IMR-90 (cell line): ENCODE results near the gene TMEM219. TPM values are rescaled to one million over a fixed set of nuclear protein-coding genes. Genes with fewer than 3 reads are reported as not detected.

Source experiments
- ATAC-seq: fragments of 200-7000 bp; cut with Tn5 transposase; 2 replicates; pipeline ENCODE4 v1.9.1; 2020; ENCODE audit warnings: low read depth, mild to moderate bottlenecking, moderate library complexity
- BruUV-seq: library from RNA; stranded (reverse); fragments of 400-500 nt; replicated peaks from 2 replicates; lab custom pipeline; 2021; lab: Mats Ljungman, UMichigan
- CTCF ChIA-PET: fragments of 300-600 bp; formaldehyde crosslinking; extraction: SDS; loops from one replicate; lab custom pipeline; 2021; ENCODE audit warnings: antibody characterized with exemption; lab: Yijun Ruan, JAX
- POLR2A ChIA-PET: fragments of 300-600 bp; sonication (Branson Sonifier 250); formaldehyde crosslinking; loops from one replicate; lab custom pipeline; 2022; ENCODE audit warnings: antibody characterized with exemption; ENCODE audit not compliant: unreplicated experiment; lab: Charles Lee
- DNase-seq: peaks from one replicate; pipeline ENCODE4 v3.0.0; 2013
- H2AFZ ChIP-seq: replicated peaks from 2 replicates; pipeline ENCODE3; 2013; ENCODE audit warnings: low read length, mild to moderate bottlenecking; ENCODE audit not compliant: poor library complexity
- H2AK5ac ChIP-seq: 2 replicates; pipeline ENCODE4 v1.6.1; 2013; ENCODE audit warnings: low read depth, low read length, inconsistent platforms
- H2AK9ac ChIP-seq: replicated peaks from 2 replicates; pipeline ENCODE3; 2013; ENCODE audit warnings: mild to moderate bottlenecking, low read depth, low read length, moderate library complexity; ENCODE audit not compliant: poor library complexity
- H2BK120ac ChIP-seq: 2 replicates; pipeline ENCODE4 v1.6.1; 2013; ENCODE audit warnings: low read depth, low read length, inconsistent platforms
- H2BK15ac ChIP-seq: 3 replicates; pipeline ENCODE4 v1.6.1; 2013; ENCODE audit warnings: low read depth, low read length, inconsistent platforms
- H2BK20ac ChIP-seq: 2 replicates; pipeline ENCODE4 v1.6.1; 2013; ENCODE audit warnings: low read depth, mild to moderate bottlenecking, inconsistent platforms, low read length, moderate library complexity
- H2BK5ac ChIP-seq: 2 replicates; pipeline ENCODE4 v1.6.1; 2013; ENCODE audit warnings: mild to moderate bottlenecking, low read depth, low read length, inconsistent platforms; ENCODE audit not compliant: poor library complexity, severe bottlenecking
- H3K14ac ChIP-seq: replicated peaks from 2 replicates; pipeline ENCODE4 v1.6.1; 2013; ENCODE audit warnings: low read depth, low read length, inconsistent platforms
- H3K18ac ChIP-seq: 2 replicates; pipeline ENCODE4 v1.6.1; 2013; ENCODE audit warnings: low read depth, low read length, control low read depth
- H3K23ac ChIP-seq: 2 replicates; pipeline ENCODE4 v1.6.1; 2013; ENCODE audit warnings: low read depth, low read length, inconsistent platforms
- H3K27ac ChIP-seq: 2 replicates; pipeline ENCODE4 v1.5.1; 2013; ENCODE audit warnings: mild to moderate bottlenecking, control low read depth, low read length; ENCODE audit not compliant: insufficient read depth
- H3K27me3 ChIP-seq: 2 replicates; pipeline ENCODE4 v1.6.1; 2013; ENCODE audit warnings: low read length; ENCODE audit not compliant: control insufficient read depth, insufficient read depth
- H3K36me3 ChIP-seq: 2 replicates; pipeline ENCODE4 v1.6.1; 2013; ENCODE audit warnings: low read length, mixed read lengths; ENCODE audit not compliant: control insufficient read depth, insufficient read depth
- H3K4ac ChIP-seq: 2 replicates; pipeline ENCODE4 v1.6.1; 2013; ENCODE audit warnings: low read depth, low read length, inconsistent platforms
- H3K4me1 ChIP-seq: 2 replicates; pipeline ENCODE4 v1.6.1; 2013; ENCODE audit warnings: low read length, mixed read lengths; ENCODE audit not compliant: control insufficient read depth, insufficient read depth
- H3K4me2 ChIP-seq: 2 replicates; pipeline ENCODE4 v1.6.1; 2013; ENCODE audit warnings: low read depth, mild to moderate bottlenecking, control low read depth, low read length, moderate library complexity
- H3K4me3 ChIP-seq: 2 replicates; pipeline ENCODE4 v1.5.1; 2013; ENCODE audit warnings: low read depth, mild to moderate bottlenecking, control low read depth, low read length, moderate library complexity; ENCODE audit not compliant: insufficient read depth
- H3K56ac ChIP-seq: 2 replicates; pipeline ENCODE4 v1.6.1; 2013; ENCODE audit warnings: low read length, inconsistent platforms; ENCODE audit not compliant: insufficient read depth; ENCODE audit errors: extremely low read depth
- H3K79me1 ChIP-seq, 2 experiments: 2 replicates each; pipeline ENCODE4 v1.6.1; 2013; ENCODE audit warnings: low read length in 2 of 2, inconsistent platforms in 1 of 2, low read depth in 1 of 2
- H3K9ac ChIP-seq: 2 replicates; pipeline ENCODE4 v1.6.1; 2013; ENCODE audit warnings: low read depth, low read length, control low read depth
- H3K9me1 ChIP-seq: 2 replicates; pipeline ENCODE4 v1.6.1; 2013; ENCODE audit warnings: low read length, inconsistent platforms; ENCODE audit not compliant: insufficient read depth
- H3K9me3 ChIP-seq: 2 replicates; pipeline ENCODE4 v1.6.1; 2013; ENCODE audit warnings: low read length; ENCODE audit not compliant: control insufficient read depth, insufficient read depth
- H4K20me1 ChIP-seq: 2 replicates; pipeline ENCODE4 v1.6.1; 2013; ENCODE audit warnings: low read length, inconsistent platforms; ENCODE audit not compliant: insufficient read depth
- H4K5ac ChIP-seq: 2 replicates; pipeline ENCODE4 v1.6.1; 2013; ENCODE audit warnings: mild to moderate bottlenecking, low read depth, low read length, control low read depth
- H4K8ac ChIP-seq, 2 experiments: 2 replicates each; pipeline ENCODE4 v1.6.1; 2013; ENCODE audit warnings: low read depth in 2 of 2, low read length in 2 of 2, control low read depth in 1 of 2, inconsistent platforms in 1 of 2
- H4K91ac ChIP-seq: 2 replicates; pipeline ENCODE4 v1.6.1; 2013; ENCODE audit warnings: low read depth, low read length, inconsistent platforms; ENCODE audit not compliant: insufficient read depth
- BHLHE40 ChIP-seq: fragments of 150-350 bp; IDR thresholded peaks from 2 replicates; pipeline ENCODE4 v1.6.1; 2016; ENCODE audit warnings: mild to moderate bottlenecking, low read depth, low read length
- CEBPB ChIP-seq: IDR thresholded peaks from 2 replicates; pipeline ENCODE4 v1.6.1; 2012; ENCODE audit warnings: low read depth, low read length, improper control_type of control experiment
- CHD1 ChIP-seq: IDR thresholded peaks from 2 replicates; pipeline ENCODE4 v1.6.1; 2012; ENCODE audit warnings: low read depth, low read length, improper control_type of control experiment
- ELK1 ChIP-seq: fragments of 150-350 bp; IDR thresholded peaks from 2 replicates; pipeline ENCODE4 v1.6.1; 2016; ENCODE audit warnings: low read depth, mild to moderate bottlenecking, low read length, moderate library complexity, borderline replicate concordance
- FOS ChIP-seq: fragments of 150-350 bp; IDR thresholded peaks from 2 replicates; pipeline ENCODE4 v1.6.1; 2016; ENCODE audit warnings: low read depth, low read length
- MAFK ChIP-seq: IDR thresholded peaks from 2 replicates; pipeline ENCODE4 v1.6.1; 2012; ENCODE audit warnings: low read depth, low read length, improper control_type of control experiment
- MAZ ChIP-seq: IDR thresholded peaks from 2 replicates; pipeline ENCODE4 v1.6.1; 2012; ENCODE audit warnings: low read depth, mild to moderate bottlenecking, low read length, improper control_type of control experiment, moderate library complexity, borderline replicate concordance
- MXI1 ChIP-seq: IDR thresholded peaks from 2 replicates; pipeline ENCODE4 v1.6.1; 2012; ENCODE audit warnings: low read depth, mild to moderate bottlenecking, low read length, moderate library complexity, borderline replicate concordance
- NFE2L2 ChIP-seq: fragments of 150-350 bp; IDR thresholded peaks from 2 replicates; pipeline ENCODE4 v1.6.1; 2016; ENCODE audit warnings: low read depth, mild to moderate bottlenecking, low read length
- POLR2A ChIP-seq: IDR thresholded peaks from 2 replicates; pipeline ENCODE4 v1.6.1; 2012; ENCODE audit warnings: mild to moderate bottlenecking, low read depth, low read length
- RCOR1 ChIP-seq: IDR thresholded peaks from 2 replicates; pipeline ENCODE4 v1.6.1; 2012; ENCODE audit warnings: mild to moderate bottlenecking, low read length, improper control_type of control experiment; ENCODE audit not compliant: insufficient replicate concordance
- RFX5 ChIP-seq: IDR thresholded peaks from 2 replicates; pipeline ENCODE4 v1.8.0; 2012; ENCODE audit warnings: low read depth, mild to moderate bottlenecking, low read length, moderate library complexity
- SMC3 ChIP-seq: fragments of 150-350 bp; IDR thresholded peaks from 2 replicates; pipeline ENCODE4 v1.6.1; 2016; ENCODE audit warnings: low read depth, mild to moderate bottlenecking, antibody characterized with exemption, low read length, moderate library complexity
- WGBS, 2 experiments: methylation state at CpG; one replicate each; pipeline versions ENCODE4 v1.1.5 to v1.1.7; 2013; ENCODE audit warnings: missing lambda C conversion rate in 2 of 2; ENCODE audit not compliant: insufficient read length in 1 of 2; ENCODE audit errors: extremely low coverage in 2 of 2; 5-methylcytosine and 5-hydroxymethylcytosine counted together
- dilution Hi-C: fragments of 300-500 bp; cut with HindIII; formaldehyde crosslinking; loops from one replicate; pipeline ENCODE4 v1.14.3; 2018; ENCODE audit warnings: low sequenced_read_pairs; ENCODE audit not compliant: unreplicated experiment
- in situ Hi-C: fragments of 300-500 bp; cut with MboI; formaldehyde crosslinking; loops from 3 replicates; pipeline ENCODE4 v1.14.3; 2019; ENCODE audit warnings: low sequenced_read_pairs, inconsistent platforms, mixed read lengths
- intact Hi-C: fragments of 100-400 bp; cut with micrococcal nuclease; formaldehyde crosslinking; loops from 2 replicates; pipeline ENCODE4 v1.10.0; 2022
- polyA plus RNA-seq, 3 experiments: library from polyadenylated mRNA; depleted of rRNA; stranded (reverse); fragments of >200 nt; gene quantifications; 2 replicates each; pipeline ENCODE4 v1.2.3, GENCODE V29; 2012; ENCODE audit warnings: low replicate concordance in 1 of 3
- total RNA-seq: library from RNA; depleted of rRNA; stranded (reverse); fragments of >200 nt; gene quantifications from 2 replicates; pipeline ENCODE4 v1.2.3, GENCODE V29; 2012
- TF ChIP-seq, protein P1 (sequence below): fragments of 150-350 bp; IDR thresholded peaks from 2 replicates; pipeline ENCODE4 v1.6.1; 2017; ENCODE audit warnings: mild to moderate bottlenecking, antibody characterized with exemption, low read length, low read depth

TMEM219 gene
- total and polyA plus RNA-seq, 2 of the 4 experiments (the other 2 are of a cell fraction), result 47.0 to 95.3 TPM

DNA sequence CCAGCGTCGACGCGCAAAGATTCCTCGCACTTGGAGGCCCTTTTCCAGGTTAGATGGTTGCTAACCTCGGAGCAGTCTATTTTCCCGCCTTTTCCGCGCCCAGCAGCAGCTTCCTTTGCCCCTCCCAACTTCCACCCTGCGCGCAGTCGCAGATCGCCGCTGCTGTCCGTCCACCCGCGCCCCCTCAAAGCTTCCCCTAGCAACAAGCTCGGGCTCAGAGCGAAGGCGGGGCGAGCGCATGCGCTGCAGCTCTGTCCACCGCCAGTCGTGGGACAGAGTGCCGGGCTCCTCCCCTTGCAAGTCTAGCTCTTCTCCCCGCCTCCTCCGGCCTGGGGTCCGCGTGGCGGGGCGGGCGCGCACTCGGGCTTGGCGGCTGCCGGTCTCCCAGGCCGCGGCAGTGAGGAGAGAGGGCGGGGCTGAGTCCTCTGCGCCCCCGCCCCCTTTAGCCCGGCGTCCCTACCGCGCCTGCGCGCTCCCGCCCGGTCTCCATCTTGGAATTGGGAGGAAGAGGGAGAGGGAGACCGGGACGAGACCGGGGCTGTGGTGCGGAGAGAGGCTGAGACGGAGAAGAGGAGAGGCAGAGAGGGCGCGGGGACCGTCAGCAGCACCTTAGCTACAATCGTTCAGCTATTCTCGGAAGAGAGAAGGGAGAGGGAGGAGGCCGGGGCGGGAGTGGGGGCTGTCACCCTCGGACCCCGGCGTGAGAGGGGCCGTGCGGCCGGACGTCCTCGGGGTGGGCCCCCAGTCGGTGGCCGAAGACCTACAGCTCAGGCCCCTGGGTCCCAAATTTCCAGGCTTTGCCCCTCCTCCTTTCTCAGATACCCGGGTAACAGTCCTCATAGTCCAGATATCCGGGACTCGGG is 11.7 kb downstream of the TMEM219 start, which contains the start of gene TAOK2:
Gene TAOK2 (plus strand): TSS at position 485 of the 863 bp plus-strand sequence. CDS start 3,905 bp downstream, outside the sequence.
- no peak within 1 kb of the TSS; the same call in 1 of the 2 replicates for H3K18ac ChIP-seq
- peaks cover 0 to 49% of the 10 kb centered on the region in 2 experiments for H3K79me1 ChIP-seq
- ChIA-PET CTCF (interaction anchor here (1.1 to 1.3 kb wide), 2 partner anchors 11 to 12 kb away, joined by 3 read pairs; partner anchors contain the start of gene TMEM219), POLR2A (interaction anchor here (1.1 to 1.3 kb wide), 3 partner anchors 11 to 23 kb away, joined by 4 to 8 read pairs (median 5); partner anchors contain the start of gene TMEM219)
- peak; percentile 99 for ATAC-seq
- H3K27ac ChIP-seq, result peak within 1 kb of the TSS; percentile 92
- in situ Hi-C loops, result no loop called here
- H3K36me3 ChIP-seq, result peaks cover 22% of the 10 kb centered on the region
- peak within 1 kb of the TSS; percentile 38; the same call in 1 of the 2 replicates for H4K5ac ChIP-seq
- H3K9me1 ChIP-seq, result peaks cover 26% of the 10 kb centered on the region
- peak within 1 kb of the TSS; percentile 91 for H3K4me2 ChIP-seq
- H4K8ac ChIP-seq, result peak within 1 kb of the TSS; percentile 68 to 98
- peak within 1 kb of the TSS; percentile 97 for H2AFZ ChIP-seq
- peak within 1 kb of the TSS; percentile 99 for H3K23ac ChIP-seq
- H2AK9ac ChIP-seq, result peak within 1 kb of the TSS; percentile 99
- TSS peak; percentile 63 for BruUV-seq
- no peaks in the 10 kb centered on the region for H3K27me3 ChIP-seq
- dilution Hi-C loops, result no loop called here
- peak; percentile 99 for DNase-seq
- peak within 1 kb of the TSS; percentile 88 for H4K91ac ChIP-seq
- peak within 1 kb of the TSS; percentile 99 for H3K14ac ChIP-seq
- no peak within 1 kb of the TSS for H2BK20ac ChIP-seq
- no peaks in the 10 kb centered on the region for H3K9me3 ChIP-seq
- peak within 1 kb of the TSS; percentile 20; the same call in 1 of the 2 replicates for H2BK120ac ChIP-seq
- peak within 1 kb of the TSS; percentile 94 for H3K9ac ChIP-seq
- peak within 1 kb of the TSS; percentile 69 for H3K4me3 ChIP-seq
- H2AK5ac ChIP-seq, result peak within 1 kb of the TSS; percentile 97
- H2BK15ac ChIP-seq, result no peak within 1 kb of the TSS
- H2BK5ac ChIP-seq, result peak within 1 kb of the TSS; percentile 79
- H3K56ac ChIP-seq, result peak within 1 kb of the TSS; percentile 81
- H3K4me1 ChIP-seq, result peaks cover 13% of the 10 kb centered on the region; the same call in 1 of the 2 replicates
- H4K20me1 ChIP-seq, result peaks cover 44% of the 10 kb centered on the region
- peak within 1 kb of the TSS; percentile 97 for H3K4ac ChIP-seq
- intact Hi-C loops, result loop anchor here (1.0 to 5.0 kb wide), 3 partner anchors 46 to 111 kb away; partner anchors contain the start of genes ASPHD1, CDIPT and KCTD13
- 5% methylated on average over 17 of the region's 75 CpGs; no CpG with 5 or more reads in 1 of the 2 experiments for WGBS, 2 experiments
- TF ChIP-seq MXI1 (peak; percentile 95), FOS (no peak), MAFK (no peak), ELK1 (no peak), MAZ (peak; percentile 96), NFE2L2 (no peak), BHLHE40 (no peak), RCOR1 (no peak), CEBPB (no peak), CHD1 (no peak), POLR2A (peak; percentile 83), SMC3 (no peak), RFX5 (peak; percentile 93)
- TF ChIP-seq, protein P1, sequence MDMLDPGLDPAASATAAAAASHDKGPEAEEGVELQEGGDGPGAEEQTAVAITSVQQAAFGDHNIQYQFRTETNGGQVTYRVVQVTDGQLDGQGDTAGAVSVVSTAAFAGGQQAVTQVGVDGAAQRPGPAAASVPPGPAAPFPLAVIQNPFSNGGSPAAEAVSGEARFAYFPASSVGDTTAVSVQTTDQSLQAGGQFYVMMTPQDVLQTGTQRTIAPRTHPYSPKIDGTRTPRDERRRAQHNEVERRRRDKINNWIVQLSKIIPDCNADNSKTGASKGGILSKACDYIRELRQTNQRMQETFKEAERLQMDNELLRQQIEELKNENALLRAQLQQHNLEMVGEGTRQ, result no peak
